SH-SY5Y (cell line): Measurements from ENCODE around the gene RPS6KA4.

Experiments
- GATA2 ChIP-seq: IDR thresholded peaks from 2 replicates; pipeline ENCODE4 v1.6.1; 2011; ENCODE audit warnings: mild to moderate bottlenecking, low read depth, low read length
- GATA3 ChIP-seq: IDR thresholded peaks from 2 replicates; pipeline ENCODE4 v1.6.1; 2011; ENCODE audit warnings: low read depth, mild to moderate bottlenecking, low read length, moderate library complexity

DNA sequence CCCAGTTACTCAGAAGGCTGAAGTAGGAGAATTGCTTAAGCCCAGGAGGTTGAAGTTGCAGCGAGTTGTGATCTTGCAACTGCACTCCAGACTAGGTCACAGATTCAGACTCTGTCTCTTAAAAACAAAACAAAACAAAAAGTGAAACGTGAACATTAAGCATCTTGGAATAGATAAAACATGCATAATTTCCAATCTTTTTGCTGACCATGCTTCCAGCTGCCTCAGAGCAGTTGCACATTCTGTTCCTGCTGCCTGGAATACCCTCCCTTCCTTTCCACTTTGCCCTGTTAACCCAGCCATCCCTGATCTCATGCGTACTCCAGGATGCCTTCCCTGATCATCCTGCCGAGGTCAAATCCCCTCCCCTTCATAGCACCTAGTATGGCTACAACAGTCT is 19.7 kb upstream of the RPS6KA4 start:
- TF ChIP-seq GATA2, result no peak
- TF ChIP-seq GATA3, result no peak
